ENCODE measurements around the gene STK32B.
"Not testable (repeated sequence)": the region's sequence is repeated elsewhere in the genome, so short reads cannot be mapped to it uniquely, and the experiment has no call there.

STK32B gene

GRCh38 chr4:5409237-5409636, 358.0 kb downstream of the STK32B start:
- no peak for DNase-seq

DNA sequence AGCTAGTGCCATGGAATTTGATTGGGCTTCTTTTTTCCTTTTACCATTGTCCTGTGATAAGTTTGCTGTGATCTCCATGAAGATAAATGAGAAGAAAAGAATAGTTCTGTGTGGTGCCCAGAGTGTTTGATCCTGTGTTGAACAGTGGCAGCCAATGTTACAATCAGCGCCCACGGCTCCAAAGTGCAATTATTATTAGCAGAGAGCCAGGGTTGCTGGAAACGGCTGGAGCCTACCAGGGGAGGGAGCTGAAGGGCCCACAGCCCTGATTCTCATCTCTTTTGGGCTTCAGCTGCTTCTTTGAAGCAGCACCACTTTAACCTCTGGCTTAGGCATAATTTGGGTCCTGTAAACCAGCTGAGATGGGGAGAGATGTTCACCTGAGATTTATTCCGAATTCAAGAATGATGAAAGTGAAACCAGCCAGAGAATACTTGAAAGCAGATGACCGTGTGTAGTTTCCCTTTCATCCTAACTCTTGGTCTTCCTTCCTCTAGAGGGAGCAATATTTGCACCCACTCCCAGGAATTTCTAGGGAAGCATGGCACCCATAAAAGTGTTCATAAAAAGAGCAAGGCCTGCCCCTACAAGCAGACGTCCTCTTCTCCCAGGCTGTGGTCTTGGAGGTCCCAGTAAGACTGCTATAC, 358.8 kb downstream of the STK32B start:
- DNase-seq = no peak

- DNase-seq = no peak
These were observed 361.0 kb downstream of the STK32B start for GRCh38 chr4:5412296-5412695.

- DNase-seq = no peak
These were observed 361.5 kb downstream of the STK32B start for GRCh38 chr4:5412751-5413150.

DNA sequence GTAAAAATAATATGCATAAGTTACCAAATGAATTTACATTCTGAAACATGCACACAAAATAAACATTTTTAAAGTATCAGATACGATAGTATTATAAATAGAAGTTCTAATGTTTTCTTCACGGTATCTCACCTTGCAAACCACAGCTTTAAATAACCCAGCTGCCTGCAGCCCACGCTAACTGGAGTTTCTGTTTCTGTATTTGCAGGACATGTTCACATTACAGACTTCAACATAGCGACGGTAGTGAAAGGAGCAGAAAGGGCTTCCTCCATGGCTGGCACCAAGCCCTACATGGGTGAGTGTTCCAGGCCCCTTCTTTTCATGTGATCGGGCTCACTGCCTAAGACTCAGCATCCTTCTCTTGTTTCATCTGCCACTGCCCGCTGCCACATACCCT, 365.4 kb downstream of the STK32B start:
- DNase-seq = no peak

DNA sequence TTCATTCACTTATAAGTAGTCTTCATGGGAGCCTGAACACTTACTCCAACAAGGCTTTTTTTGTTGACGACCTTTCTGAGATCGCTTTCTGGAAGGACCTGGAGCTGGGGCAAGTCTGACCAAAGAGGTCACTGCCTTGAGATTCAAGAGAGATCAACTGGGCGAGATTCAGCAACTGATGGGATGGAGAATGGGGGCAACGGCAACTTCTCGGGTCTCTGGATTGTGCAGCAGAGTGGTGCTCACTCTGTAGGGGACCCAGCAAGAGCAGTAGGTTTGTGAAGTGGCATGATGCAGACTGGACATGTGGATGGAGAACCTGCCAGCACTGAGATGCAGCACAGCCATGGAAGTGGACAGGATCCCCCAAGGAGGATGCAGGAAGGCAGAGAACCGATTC, 369.0 kb downstream of the STK32B start:
- DNase-seq = no peak

- no peak for DNase-seq
These were observed 370.1 kb downstream of the STK32B start for GRCh38 chr4:5421416-5421815.

DNA sequence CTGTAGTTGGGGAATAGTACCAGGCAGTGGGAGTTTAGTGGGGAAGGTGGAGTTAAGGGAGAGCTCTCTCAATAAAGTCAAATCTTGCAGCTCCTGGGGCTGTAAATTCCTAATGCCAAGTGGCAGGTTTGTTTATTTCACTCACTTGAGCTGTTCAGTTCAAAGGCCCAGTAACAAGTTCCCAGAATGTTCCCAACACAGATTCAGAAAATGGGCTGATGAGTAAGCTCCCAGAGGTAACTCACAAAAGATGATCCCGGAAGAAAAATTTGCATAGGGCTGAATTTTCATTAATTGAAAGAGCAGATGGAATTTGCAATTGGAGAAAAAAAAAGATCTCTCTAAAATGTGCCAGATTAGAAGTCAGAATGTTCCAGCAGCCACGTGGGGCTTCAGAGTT, 370.9 kb downstream of the STK32B start:
- DNase-seq = no peak

GRCh38 chr4:5423670-5424069, 372.4 kb downstream of the STK32B start:
- no peak for DNase-seq

DNA sequence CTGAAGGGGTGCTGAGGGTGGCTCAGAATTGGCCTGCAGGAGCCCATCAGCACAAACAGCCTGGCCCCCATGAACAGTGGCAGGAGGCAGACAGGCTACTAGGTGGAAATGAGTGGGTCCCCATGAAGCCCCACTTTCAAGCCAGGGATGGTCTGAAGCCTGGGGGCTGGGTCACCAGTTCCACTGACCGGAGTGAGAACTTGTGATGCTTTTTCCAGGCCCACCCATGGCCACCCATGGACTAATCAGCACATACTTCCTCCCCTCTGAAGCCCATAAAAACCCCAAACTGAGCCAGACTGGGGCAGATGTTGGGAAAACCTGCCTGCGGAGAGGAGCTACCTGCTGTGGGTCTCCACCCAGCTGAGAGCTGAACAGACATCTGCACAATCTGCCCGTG, 372.9 kb downstream of the STK32B start:
- no peak for DNase-seq

GRCh38 chr4:5424901-5425300, 373.6 kb downstream of the STK32B start:
- no peak for DNase-seq

DNA sequence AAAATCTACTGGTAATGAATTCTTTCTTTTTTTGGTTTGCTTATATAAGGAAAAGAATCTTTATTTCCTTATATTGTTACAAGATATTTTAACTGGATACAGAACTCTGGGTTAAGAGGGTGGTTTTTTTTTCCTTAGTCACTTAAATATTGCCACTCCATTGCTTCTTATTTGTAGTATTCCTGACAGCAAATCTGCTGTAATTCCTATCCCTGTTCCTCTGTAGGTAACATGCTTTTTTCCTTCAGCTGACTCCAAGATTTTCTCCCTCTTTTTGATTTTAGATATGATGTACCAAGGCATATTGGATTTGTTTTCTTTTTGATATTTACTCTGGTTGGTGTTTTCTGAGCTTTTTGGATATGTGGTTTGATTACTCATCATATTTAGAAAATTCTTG, 378.5 kb downstream of the STK32B start:
- no peak for DNase-seq

- no peak for DNase-seq
These were observed 381.9 kb downstream of the STK32B start for GRCh38 chr4:5433196-5433595.

DNA sequence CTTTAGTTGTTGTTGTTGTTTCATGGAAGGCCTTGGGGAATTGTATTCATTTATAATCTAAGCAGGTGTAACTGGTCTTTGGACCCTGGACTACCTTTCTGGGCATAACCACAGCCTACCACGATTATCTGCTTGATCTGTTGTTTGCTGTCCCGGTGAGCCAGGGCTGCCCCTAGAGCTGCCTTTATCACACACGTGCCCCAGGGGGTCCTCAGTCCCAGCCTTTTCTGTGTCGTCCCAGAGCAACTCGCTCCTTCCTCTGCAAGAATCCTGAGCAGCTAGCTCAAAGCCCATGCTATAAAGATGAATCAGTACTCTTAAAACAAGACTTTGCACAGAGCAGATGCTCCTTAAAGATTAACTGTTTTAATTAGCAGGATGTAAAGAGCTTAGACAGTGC, 383.9 kb downstream of the STK32B start:
- no peak for DNase-seq

DNA sequence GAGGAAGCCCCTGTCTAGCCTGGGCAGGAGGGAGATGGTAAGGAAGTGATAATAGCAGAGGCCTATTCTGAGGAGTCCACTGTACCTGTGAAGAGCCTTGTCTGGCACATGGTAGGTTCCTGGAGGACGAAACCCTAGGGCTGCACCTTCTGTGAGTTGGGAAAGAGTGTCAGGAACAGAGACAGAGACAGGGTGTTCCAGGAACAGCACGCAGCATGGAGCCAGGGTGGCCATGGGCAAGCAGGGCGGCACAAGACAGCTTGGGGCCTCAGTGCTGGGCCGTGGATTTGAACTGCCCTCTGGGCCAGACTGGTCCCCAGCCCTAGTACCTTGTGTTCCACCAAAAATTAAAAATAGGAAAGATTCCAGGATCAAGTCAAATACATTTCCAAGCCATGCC, 384.5 kb downstream of the STK32B start:
- DNase-seq = no peak

- not testable (repeated sequence) for DNase-seq
These were observed 392.9 kb downstream of the STK32B start for GRCh38 chr4:5443976-5444802.

DNA sequence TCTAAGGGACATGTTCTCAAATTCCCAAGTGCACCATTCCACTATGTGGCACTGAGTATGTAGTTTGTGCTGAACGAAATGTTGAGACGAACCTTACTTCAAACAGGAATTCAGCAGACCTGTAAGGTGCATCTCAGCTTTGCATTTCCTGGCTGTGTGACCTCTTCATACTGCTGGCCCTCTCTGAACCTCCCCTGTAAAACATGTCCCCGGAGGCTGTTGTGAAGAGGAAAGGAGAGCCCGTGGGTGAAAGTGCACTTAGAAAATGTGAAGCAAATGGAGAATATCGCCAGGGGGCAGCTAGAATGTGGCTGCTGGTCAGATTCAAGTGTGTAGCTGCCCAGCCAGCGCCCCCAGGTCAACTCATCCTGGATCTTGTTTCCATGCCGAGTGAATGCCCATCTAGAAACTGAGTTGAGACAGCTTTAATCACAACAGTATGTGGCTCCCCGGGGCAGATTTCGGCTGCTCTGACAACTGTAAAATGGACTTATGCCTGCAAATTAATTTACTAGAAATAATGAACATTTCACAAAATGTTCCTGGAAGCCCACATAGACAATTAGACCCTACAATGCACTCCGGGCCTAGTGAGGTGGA, 393.7 kb downstream of the STK32B start:
- DNase-seq = no peak

DNA sequence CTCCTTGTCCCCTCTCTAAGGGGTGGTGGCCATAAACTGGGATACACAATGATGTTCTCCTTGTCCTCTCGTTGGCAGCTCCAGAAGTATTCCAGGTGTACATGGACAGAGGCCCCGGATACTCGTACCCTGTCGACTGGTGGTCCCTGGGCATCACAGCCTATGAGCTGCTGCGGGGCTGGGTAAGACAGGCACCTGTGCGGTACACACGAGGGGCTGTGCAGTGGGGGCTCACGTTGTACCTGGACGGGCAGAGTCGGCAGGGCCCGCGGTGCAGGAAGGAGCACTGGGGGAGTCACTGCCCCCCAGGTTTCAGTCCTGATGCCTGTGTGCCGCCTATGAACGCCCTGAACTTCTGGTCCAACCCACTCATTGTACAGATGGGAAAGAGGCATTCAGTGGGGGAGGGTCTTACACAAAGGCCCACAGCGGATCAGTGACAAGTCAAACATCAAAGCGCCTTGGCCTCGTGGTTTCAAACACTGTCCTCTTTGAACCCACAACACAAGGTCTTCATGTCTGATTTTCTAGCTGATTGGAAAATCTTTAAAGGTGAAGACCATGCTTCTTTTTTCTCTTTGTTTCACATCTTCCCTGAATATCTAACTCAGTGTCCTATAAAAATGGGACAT, 395.4 kb downstream of the STK32B start:
- DNase-seq = no peak

DNA sequence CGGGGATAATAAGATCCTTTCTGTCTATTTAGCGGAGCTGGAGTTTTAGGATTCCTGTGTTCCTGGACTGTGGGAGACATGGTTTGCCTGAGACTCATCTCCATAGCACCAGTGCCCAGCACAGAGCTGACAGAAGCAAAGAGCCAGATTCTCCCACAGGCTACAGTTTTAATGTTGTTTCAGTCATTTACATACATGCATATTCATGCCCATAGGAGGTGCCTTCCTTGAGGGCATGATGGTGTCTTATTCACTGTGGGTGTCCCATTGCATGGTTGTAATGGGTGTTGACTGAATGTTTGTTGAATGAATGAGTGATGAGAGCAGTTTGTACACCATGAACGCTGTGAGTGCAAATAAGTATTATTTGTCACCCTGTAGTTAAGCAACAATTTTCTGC, 396.5 kb downstream of the STK32B start:
- no peak for DNase-seq

DNA sequence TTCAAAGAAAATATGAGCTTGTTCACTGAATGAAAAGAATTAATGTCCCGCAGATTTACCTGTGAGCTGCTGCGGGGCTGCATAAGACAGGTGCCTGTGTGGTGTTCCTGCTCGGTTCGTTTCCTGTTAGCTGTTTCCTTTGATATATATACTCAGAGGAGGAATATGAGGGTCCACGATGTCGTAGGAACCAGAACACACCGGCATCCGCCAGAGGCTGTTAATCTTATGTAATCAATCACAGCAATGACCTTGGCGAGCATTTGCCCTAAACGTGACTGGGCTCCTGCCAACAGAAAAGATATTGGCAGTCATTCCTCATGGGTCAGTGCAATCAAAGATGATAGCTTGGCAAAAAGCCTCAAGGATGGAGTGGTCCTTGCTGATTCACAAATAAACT, 396.9 kb downstream of the STK32B start:
- no peak for DNase-seq

DNA sequence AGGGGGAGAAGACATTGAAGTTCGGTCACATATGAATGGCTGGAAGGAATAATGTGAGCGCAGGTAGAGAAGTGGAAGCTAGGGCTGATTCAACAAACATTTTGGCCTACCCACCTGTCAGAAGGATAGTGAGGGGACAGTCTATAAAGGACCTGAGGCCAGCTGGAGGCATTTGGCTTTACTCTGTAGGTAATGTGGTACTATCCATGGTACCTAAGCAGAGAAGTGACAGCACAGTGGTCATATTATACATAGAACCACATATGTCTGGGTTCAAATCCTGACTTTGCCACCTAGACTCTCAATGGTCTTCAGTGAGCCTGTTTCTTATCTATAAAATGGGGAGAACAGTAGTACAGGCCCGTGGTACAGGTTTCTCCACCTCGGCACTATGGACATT, 400.0 kb downstream of the STK32B start:
- DNase-seq = no peak

GRCh38 chr4:5452156-5452555, 400.9 kb downstream of the STK32B start:
- no peak for DNase-seq

DNA sequence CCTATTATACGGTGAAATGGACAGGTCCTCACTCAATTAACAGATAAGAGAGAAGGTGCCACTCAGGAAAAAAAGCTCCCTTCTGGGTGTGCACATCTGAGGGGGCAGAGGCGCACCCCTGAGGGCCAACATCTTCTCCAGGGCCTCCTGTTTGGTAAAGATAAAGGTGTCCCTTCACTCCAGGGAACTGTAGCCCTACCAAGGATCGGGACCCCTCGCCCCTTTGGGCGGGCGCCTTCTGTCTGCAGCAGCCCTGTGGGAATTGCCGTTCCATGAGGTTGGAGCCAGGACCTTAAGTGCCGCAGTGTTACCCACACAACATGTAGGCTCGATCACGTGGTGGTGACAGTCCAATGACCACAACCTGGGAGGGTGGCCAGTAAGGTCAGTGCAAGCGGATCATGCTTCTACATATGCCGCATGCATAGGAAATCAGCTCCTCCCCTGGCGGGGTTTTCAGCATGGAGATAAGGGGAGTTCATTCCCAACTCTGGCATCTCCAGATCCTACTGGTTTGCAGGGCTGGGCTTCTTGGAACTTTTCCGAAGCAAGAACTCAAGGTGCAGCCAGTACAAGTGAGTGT, 403.8 kb downstream of the STK32B start:
- no peak for DNase-seq

Data from NCI-H146 (cell line).